Measurements from ENCODE around the gene RAD18. TPM values are rescaled to one million over a fixed set of nuclear protein-coding genes. Genes with fewer than 3 reads are reported as not detected.
A peak's percentile ranks its signal among the peaks of the same experiment; 100 is the strongest.

RAD18 gene
- total and polyA plus RNA-seq, 8 donors = 1.4 to 87.9 (median 4.6) TPM

DNA sequence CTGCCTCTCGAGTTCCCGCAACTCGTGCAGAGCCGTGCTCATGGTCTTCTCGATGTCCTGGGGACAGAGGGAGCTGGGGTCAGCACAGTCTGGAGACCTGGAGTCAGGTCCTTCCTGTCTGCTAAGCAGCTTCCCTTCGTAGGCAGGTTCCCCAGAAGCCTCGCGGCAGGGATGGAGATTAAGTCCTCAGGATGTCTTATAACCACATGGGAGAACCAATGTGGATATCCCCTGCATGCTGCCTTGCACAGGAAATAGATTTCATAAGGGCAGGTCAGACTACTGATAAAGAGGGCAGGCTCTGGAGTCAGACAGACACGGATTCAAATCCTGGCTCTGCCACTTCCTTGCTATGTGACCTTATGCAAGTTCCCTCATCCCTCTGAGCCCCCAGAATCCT is 22.6 kb upstream of the RAD18 start:
- H3K27ac ChIP-seq = no peak overlapping the region
- H3K36me3 ChIP-seq = peaks cover 0 to 3% (median 0%) of the 10 kb centered on the region in 4 donors
- H3K4me1 ChIP-seq = peaks cover 0 to 10% (median 4%) of the 10 kb centered on the region in 4 donors
- no peak for TF ChIP-seq EP300 (IDR thresholded peaks at IDR 0.05)
- DNase-seq = no peak
- WGBS, 5 donors = 81 to 94% (median 84%) methylated on average over 9 of the region's 9 CpGs
- no peaks in the 10 kb centered on the region for H3K9me3 ChIP-seq
- intact Hi-C loops (cut with DNase I; ENCODE audit: low total_unique reads) = no loop called here
- H3K4me3 ChIP-seq = no peak overlapping the region
- H3K27me3 ChIP-seq = no peaks in the 10 kb centered on the region

DNA sequence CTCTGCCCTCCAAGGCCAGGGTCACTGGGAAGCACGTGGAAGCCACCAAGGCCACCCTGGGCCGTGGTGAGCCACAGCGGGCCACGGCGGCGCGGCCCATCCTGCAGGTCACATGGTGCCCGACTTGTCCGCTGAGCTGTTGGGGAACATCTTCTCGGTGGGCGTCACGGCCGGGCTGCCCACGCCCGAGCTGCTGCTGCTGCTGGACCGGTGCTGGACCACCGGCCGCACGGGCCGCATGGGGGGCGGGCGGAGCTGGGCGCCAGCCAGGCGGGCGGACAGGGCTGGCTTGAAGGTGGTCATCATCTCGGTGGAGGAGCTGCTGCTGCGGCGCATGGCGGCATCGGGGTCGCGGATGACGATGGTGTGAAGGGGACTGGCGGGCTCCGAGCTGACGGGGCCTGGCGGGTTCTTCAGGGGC is 22.1 kb upstream of the RAD18 start:
- no peaks in the 10 kb centered on the region for H3K27me3 ChIP-seq
- WGBS, 5 donors = 93 to 98% (median 96%) methylated on average over 5 to 37 of the region's 37 CpGs
- H3K36me3 ChIP-seq = peaks cover 0 to 3% (median 0%) of the 10 kb centered on the region in 4 donors
- DNase-seq = no peak
- TF ChIP-seq, protein P1, sequence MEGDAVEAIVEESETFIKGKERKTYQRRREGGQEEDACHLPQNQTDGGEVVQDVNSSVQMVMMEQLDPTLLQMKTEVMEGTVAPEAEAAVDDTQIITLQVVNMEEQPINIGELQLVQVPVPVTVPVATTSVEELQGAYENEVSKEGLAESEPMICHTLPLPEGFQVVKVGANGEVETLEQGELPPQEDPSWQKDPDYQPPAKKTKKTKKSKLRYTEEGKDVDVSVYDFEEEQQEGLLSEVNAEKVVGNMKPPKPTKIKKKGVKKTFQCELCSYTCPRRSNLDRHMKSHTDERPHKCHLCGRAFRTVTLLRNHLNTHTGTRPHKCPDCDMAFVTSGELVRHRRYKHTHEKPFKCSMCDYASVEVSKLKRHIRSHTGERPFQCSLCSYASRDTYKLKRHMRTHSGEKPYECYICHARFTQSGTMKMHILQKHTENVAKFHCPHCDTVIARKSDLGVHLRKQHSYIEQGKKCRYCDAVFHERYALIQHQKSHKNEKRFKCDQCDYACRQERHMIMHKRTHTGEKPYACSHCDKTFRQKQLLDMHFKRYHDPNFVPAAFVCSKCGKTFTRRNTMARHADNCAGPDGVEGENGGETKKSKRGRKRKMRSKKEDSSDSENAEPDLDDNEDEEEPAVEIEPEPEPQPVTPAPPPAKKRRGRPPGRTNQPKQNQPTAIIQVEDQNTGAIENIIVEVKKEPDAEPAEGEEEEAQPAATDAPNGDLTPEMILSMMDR (IDR thresholded peaks at IDR 0.05) = no peak
- no peak for TF ChIP-seq POLR2AphosphoS5 (IDR thresholded peaks at IDR 0.05)
- no peak for TF ChIP-seq POLR2A (IDR thresholded peaks at IDR 0.05)
- TF ChIP-seq EP300 (IDR thresholded peaks at IDR 0.05) = no peak
- H3K4me1 ChIP-seq = peaks cover 0 to 10% (median 4%) of the 10 kb centered on the region in 4 donors
- H3K9me3 ChIP-seq = no peaks in the 10 kb centered on the region
- intact Hi-C loops (cut with DNase I; ENCODE audit: low total_unique reads) = no loop called here
- H3K27ac ChIP-seq = no peak overlapping the region
- H3K4me3 ChIP-seq = no peak overlapping the region

DNA sequence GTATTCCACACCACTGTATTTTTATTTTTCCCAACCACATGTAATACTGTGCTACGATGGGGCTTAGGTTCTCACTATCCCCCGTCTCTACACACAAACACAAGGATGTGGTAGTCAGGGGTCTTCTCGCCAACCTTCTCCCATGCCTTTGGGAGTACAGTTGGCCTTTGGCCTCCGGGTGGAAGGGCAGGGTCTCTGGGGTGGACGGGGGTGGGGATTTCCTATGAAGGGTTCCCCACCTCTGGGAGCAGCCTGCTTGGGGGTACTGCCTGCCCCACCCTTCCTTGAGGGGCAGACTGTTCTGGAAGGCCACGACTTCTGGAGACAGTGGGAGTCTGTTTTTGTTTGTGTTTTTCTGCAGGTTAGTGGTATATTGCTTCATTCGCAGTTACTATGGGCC is 21.3 kb upstream of the RAD18 start:
- H3K4me3 ChIP-seq = no peak overlapping the region
- H3K27ac ChIP-seq = no peak overlapping the region
- no peak for DNase-seq
- H3K4me1 ChIP-seq = peaks cover 0 to 10% (median 4%) of the 10 kb centered on the region in 4 donors
- H3K27me3 ChIP-seq = no peaks in the 10 kb centered on the region
- no peaks in the 10 kb centered on the region for H3K36me3 ChIP-seq
- H3K9me3 ChIP-seq = peaks cover 0 to 3% (median under 1%) of the 10 kb centered on the region in 4 donors
- WGBS, 5 donors = 84 to 93% (median 90%) methylated on average over 7 of the region's 7 CpGs
- TF ChIP-seq, protein P1 (IDR thresholded peaks at IDR 0.05) = no peak
- TF ChIP-seq EP300 (IDR thresholded peaks at IDR 0.05) = no peak
- TF ChIP-seq POLR2A (IDR thresholded peaks at IDR 0.05) = no peak
- no peak for TF ChIP-seq POLR2AphosphoS5 (IDR thresholded peaks at IDR 0.05)
- intact Hi-C loops (cut with DNase I; ENCODE audit: low total_unique reads) = no loop called here

DNA sequence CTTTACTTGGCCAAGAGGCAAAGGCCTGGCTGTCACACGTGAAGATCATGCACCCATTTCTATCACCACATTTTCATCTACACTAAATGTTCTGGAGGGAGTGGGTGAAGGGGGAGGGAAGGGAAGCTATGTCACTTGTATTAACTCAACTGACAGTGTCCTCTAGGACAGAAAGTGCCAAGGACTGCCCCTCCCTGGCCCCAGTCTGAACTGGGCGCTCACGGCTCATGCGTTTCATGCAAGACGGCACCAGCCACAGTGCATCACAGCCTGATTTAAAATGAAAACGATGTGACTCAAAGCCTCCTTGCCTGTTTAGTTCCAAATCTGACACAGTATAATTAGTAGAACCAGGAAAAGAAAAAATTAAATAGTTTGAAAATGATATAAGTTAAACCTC is 20.8 kb upstream of the RAD18 start:
- Histone ChIP-seq H3K27ac (peak overlapping the region in 1 of 5 donors; percentile 5), H3K36me3 (no peaks in the 10 kb centered on the region), H3K9me3 (peaks cover 0 to 8% (median 5%) of the 10 kb centered on the region in 4 donors), H3K27me3 (peaks cover 0 to 2% (median 0%) of the 10 kb centered on the region in 3 donors), H3K4me1 (peaks cover 0 to 10% (median 4%) of the 10 kb centered on the region in 4 donors), H3K4me3 (no peak overlapping the region)
- DNase-seq = no peak
- intact Hi-C loops (cut with DNase I; ENCODE audit: low total_unique reads) = no loop called here
- TF ChIP-seq POLR2A (IDR thresholded peaks at IDR 0.05) (no peak), POLR2AphosphoS5 (IDR thresholded peaks at IDR 0.05) (no peak), EP300 (IDR thresholded peaks at IDR 0.05) (no peak)
- TF ChIP-seq, protein P1 (IDR thresholded peaks at IDR 0.05) = no peak
- WGBS, 5 donors = 80 to 90% (median 87%) methylated on average over 6 of the region's 6 CpGs

DNA sequence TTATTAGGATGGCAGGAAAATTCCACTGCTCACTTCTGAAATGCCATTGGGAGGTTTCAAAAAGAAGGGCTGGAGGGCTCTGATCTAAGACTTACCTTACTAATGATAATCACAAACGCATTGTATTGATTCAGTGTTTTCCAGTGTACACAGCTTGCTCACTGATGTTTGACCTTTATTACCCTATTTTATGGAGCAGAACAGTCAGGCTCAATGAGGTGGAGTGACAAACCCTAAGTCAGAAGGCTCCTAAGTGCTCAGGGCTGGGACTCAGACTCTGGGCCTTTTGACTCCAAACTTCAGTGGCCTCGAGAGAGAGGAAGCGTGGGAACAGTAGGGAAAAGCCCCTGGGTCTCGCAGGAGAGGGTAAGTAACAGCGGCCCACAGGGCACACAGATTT is 20.3 kb upstream of the RAD18 start:
- Histone ChIP-seq H3K4me1 (peaks cover 0 to 10% (median 4%) of the 10 kb centered on the region in 4 donors), H3K4me3 (no peak overlapping the region), H3K36me3 (no peaks in the 10 kb centered on the region), H3K27me3 (peaks cover 0 to 7% (median 0%) of the 10 kb centered on the region in 3 donors), H3K27ac (no peak overlapping the region), H3K9me3 (peaks cover 0 to 12% (median 8%) of the 10 kb centered on the region in 4 donors)
- TF ChIP-seq POLR2A (IDR thresholded peaks at IDR 0.05) = no peak
- no peak for TF ChIP-seq POLR2AphosphoS5 (IDR thresholded peaks at IDR 0.05)
- TF ChIP-seq, protein P1 (IDR thresholded peaks at IDR 0.05) = no peak
- no peak for TF ChIP-seq EP300 (IDR thresholded peaks at IDR 0.05)
- intact Hi-C loops (cut with DNase I; ENCODE audit: low total_unique reads) = no loop called here
- 72 to 88% (median 81%) methylated on average over 5 of the region's 5 CpGs for WGBS, 5 donors
- DNase-seq = no peak
